Fibroblast of peridontal ligament (primary cell): ENCODE results near the gene DYNLT2.
"Not testable (repeated sequence)": the region's sequence is repeated elsewhere in the genome, so short reads cannot be mapped to it uniquely, and the experiment has no call there.

Source experiments
- DNase-seq: peaks from one replicate; pipeline ENCODE4 v3.0.0-alpha.2; 2010; ENCODE audit errors: extremely low read depth

DYNLT2 gene

GRCh38 chr6:169783971-169784820 is 32.8 kb upstream of the DYNLT2 start:
- DNase-seq = no peak

GRCh38 chr6:169783401-169783800 is 32.0 kb upstream of the DYNLT2 start:
- DNase-seq = no peak

GRCh38 chr6:169782966-169783365 is 31.6 kb upstream of the DYNLT2 start:
- DNase-seq = no peak

GRCh38 chr6:169780571-169781091 is 29.3 kb upstream of the DYNLT2 start:
- DNase-seq = peak; percentile 90

- no peak for DNase-seq
Observed at GRCh38 chr6:169779896-169780295, 28.5 kb upstream of the DYNLT2 start.

GRCh38 chr6:169779092-169779815 is 27.9 kb upstream of the DYNLT2 start:
- DNase-seq = no peak

GRCh38 chr6:169778646-169779045 is 27.3 kb upstream of the DYNLT2 start:
- DNase-seq = no peak

GRCh38 chr6:169777896-169778295 is 26.5 kb upstream of the DYNLT2 start:
- no peak for DNase-seq

GRCh38 chr6:169776379-169776778 is 25.0 kb upstream of the DYNLT2 start:
- no peak for DNase-seq

GRCh38 chr6:169775321-169775720 is 23.9 kb upstream of the DYNLT2 start:
- DNase-seq = no peak

- no peak for DNase-seq
Observed at GRCh38 chr6:169774347-169774746, 23.0 kb upstream of the DYNLT2 start.

- DNase-seq = no peak
Observed at GRCh38 chr6:169766921-169767736, 15.8 kb upstream of the DYNLT2 start.

GRCh38 chr6:169766232-169766631 is 14.9 kb upstream of the DYNLT2 start:
- DNase-seq = peak; percentile 17

GRCh38 chr6:169765789-169766188 is 14.4 kb upstream of the DYNLT2 start:
- DNase-seq = not testable (repeated sequence)

GRCh38 chr6:169763881-169764280 is 12.5 kb upstream of the DYNLT2 start:
- DNase-seq = no peak

- DNase-seq = no peak
Observed at GRCh38 chr6:169763308-169763707, 11.9 kb upstream of the DYNLT2 start.

GRCh38 chr6:169755162-169755561 is 3.8 kb upstream of the DYNLT2 start:
- no peak for DNase-seq

- peak; percentile 21 for DNase-seq
Observed at GRCh38 chr6:169752074-169752623, 777 bp upstream of the DYNLT2 start.

- DNase-seq = no peak
Observed at GRCh38 chr6:169746556-169746955, 4.8 kb downstream of the DYNLT2 start.

GRCh38 chr6:169745405-169745804 is 6.0 kb downstream of the DYNLT2 start:
- DNase-seq = no peak

- no peak for DNase-seq
Observed at GRCh38 chr6:169741344-169741743, 10.0 kb downstream of the DYNLT2 start.
